Esophagus muscularis mucosa (tissue), 3 donors: ENCODE results near the gene OSBPL1A.

Source experiments
- EP300 ChIP-seq: sonication (generic); formaldehyde crosslinking; IDR thresholded peaks from one replicate; pipeline ENCODE4 v1.6.1; 2017; ENCODE audit warnings: antibody characterized with exemption
- TF ChIP-seq, protein P1 (sequence below), 3 experiments: fragments of 200-600 bp in 2 of 3; fragments of 450-650 bp in 1 of 3; sonication (generic) in 2 of 3; IDR thresholded peaks; one replicate each; pipeline ENCODE4 v1.5.1; 2017 to 2019; ENCODE audit warnings: antibody characterized with exemption in 3 of 3, mild to moderate bottlenecking in 2 of 3, moderate library complexity in 1 of 3

DNA sequence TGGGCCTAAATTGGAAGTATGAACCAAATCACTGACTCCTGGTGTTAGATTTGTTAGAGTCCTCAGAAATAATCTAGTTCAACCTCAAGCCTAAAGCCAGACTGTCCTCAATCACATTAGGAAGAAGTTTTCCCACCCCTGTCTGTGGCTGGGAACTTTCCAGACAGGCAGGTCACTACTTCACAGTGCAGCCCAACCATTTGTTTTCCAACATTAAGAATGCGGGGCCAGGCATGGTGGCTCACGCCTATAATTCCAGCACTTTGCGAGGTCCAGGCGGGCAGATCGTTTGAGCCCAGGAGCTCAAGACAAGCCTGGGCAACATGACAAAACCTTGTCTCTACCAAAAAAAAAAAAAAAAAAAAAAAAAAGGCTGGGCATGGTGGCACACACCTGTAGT is 5.5 kb upstream of the OSBPL1A start:
- TF ChIP-seq, protein P1, sequence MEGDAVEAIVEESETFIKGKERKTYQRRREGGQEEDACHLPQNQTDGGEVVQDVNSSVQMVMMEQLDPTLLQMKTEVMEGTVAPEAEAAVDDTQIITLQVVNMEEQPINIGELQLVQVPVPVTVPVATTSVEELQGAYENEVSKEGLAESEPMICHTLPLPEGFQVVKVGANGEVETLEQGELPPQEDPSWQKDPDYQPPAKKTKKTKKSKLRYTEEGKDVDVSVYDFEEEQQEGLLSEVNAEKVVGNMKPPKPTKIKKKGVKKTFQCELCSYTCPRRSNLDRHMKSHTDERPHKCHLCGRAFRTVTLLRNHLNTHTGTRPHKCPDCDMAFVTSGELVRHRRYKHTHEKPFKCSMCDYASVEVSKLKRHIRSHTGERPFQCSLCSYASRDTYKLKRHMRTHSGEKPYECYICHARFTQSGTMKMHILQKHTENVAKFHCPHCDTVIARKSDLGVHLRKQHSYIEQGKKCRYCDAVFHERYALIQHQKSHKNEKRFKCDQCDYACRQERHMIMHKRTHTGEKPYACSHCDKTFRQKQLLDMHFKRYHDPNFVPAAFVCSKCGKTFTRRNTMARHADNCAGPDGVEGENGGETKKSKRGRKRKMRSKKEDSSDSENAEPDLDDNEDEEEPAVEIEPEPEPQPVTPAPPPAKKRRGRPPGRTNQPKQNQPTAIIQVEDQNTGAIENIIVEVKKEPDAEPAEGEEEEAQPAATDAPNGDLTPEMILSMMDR (IDR thresholded peaks at IDR 0.05) = no peak
- no peak for TF ChIP-seq EP300
